NCI-H1092 treated with DMSO at 0.1 percent for 48 hours (cell line): ENCODE measurements around the gene FGD4.

Experiments used
- DNase-seq: peaks from one replicate; lab custom pipeline; 2025; lab: John Stamatoyannopoulos, UW

The FGD4 gene

DNA sequence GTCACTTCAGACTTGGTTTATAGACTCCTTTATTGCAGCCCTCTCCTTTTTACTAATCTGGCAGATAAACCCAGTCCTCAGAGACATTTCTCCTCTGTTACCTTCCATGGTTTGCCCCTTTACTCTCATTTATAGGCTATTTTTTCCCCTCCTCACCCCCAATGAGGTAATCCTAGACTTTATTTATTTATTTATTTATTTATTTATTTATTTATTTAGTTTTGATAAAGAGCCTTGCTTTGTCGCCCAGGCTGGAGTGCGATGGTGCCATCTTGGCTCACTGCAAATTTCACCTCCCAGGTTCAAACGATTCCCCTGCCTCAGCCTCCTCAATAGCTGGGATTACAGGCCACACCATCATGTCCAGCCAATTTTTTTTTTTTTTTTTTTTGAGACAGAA is 8.4 kb downstream of the FGD4 start:
- DNase-seq, result no peak

DNA sequence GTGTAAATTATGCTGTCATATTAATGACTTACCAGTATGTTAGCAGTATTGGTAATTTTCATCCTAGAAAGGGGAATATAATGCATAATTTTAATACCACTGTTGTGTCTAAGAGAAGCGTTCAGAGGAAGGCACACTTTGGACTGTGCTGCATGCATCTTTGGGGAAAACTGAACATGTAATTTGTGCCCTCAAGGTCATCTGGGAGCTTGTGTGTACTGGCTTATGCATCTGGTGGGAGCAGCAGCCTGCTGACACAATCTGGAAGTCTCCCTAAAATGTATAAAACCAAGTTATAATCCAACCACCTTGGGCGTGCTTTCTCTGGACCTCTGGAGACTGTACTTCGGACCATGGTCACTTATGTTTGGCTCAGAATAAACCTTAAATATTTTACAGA is 14.1 kb downstream of the FGD4 start:
- no peak for DNase-seq

DNA sequence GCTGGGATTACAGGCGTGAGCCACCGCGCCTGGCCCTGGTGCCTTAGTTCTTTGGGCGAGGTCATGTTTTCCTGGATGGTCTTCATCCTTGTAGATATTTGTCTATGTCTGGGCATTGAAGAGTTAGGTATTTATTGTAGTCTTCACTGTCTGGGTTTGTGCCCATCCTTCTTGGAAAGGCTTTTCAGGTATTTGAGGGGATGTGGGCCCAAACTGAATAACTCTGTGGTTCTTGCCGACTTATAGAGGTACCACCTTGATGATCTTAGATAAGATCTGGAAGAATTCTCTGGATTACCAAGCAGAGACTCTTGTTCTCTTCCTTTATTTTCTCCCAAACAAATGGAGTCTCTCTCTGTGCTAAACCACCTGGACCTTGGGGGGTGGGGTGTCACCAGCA is 18.9 kb downstream of the FGD4 start:
- DNase-seq, result no peak

DNA sequence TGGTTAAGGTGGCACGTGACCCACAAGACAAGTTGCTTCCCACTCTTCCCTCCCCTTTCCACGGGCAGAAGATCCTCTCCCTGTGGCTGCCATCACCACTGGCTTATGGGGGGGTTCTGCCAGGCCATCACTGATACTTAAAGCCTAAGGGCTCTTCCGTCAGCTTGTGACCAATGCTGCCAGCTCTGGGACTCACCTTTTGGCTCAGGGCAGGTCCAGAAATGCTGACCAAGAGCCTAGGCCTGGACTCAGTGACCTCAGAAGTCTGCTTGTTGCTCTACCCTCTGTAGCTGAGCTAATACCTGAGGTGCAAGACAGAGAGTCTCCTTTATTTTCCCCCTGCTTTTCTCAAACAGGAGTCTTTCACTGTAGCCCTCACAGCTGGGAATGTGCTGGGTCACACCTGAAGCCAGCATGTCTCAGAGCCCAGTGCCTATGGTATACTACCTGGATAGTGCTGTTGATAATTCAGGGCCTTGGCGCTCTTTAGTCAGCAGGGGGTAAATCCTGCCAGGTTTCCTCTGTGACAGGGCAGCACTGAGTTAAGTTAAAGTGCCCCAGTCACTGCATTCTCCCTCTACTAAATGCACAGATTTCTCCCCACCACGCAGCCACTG is 19.7 kb downstream of the FGD4 start:
- no peak for DNase-seq

DNA sequence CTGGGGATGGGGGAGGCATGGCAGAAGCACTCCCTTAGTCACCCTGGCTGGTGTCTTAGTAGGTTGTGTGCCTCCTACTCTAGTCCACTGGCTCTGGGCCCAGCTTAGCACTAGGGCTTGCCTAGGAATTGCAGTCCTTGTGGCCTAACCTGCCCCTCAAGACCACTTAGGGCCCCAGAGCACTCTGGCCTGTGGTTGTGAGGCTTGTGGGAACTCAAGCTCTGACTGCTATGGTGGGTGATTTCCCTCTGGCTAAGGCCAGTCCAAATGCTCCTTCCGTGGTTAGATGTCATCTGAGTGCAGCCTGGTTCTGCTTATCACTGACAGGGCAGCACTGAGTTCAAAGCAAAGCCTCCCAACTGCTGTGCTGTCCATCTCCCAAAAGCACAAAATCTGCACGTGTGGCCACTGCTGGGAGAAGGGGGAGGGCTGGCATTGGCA is 20.2 kb downstream of the FGD4 start:
- no peak for DNase-seq

DNA sequence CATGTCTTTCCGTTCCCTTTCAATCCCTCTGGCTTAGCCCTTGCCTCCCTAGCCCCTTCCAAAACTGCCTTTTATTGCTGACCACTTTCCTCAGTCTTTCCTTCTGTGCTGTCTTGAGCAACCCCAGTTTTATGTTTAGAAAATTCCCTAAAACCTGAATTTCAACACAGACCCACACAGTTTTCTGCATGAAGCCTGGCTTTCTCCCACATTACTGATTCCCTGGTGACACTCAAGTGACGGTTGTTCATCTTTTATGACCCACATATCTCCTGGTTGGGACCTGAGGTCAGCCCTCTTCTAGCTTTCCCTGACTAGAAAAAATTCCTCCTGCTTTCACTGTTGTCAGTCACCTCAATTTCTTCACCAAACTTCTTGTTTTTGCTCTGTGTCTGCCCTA is 21.0 kb downstream of the FGD4 start:
- no peak for DNase-seq

DNA sequence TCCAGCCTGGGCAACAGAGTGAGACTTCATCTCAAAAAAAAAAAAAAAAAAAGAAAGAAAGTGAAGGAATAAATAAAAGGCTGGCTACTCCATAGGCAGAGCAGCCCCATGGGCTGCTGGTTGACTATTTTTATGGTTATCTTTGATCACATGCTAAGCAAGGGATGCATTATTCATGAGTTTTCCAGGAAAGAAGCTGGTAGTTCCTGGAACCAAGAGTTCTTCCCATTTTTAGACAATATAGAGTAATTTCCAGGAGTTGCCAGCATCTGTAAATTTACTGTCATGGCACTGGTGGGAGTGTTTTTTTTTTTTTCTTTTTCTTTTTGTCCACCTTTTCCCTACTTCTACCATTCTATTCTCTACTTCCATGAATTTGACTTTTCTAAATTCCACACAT is 24.2 kb downstream of the FGD4 start:
- DNase-seq, result no peak

DNA sequence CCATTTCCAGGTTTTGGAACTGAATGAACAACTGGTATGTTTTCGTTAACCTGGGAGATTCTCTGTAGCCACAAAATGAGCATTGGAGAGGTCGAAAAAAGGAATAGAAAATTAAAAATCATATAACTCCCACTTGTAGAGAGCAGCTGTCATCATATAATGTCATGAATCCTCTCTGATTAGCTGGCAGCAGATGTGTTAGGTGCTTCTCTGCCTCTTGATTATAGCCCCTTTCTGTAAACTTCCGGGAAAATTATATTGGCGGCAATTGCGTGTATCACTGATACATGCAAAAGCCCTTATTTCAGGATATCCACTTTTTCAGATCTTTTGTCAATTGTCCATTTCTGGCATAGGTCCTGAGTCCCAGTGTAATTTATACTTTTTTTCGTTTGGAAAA is 31.7 kb downstream of the FGD4 start:
- DNase-seq, result no peak

DNA sequence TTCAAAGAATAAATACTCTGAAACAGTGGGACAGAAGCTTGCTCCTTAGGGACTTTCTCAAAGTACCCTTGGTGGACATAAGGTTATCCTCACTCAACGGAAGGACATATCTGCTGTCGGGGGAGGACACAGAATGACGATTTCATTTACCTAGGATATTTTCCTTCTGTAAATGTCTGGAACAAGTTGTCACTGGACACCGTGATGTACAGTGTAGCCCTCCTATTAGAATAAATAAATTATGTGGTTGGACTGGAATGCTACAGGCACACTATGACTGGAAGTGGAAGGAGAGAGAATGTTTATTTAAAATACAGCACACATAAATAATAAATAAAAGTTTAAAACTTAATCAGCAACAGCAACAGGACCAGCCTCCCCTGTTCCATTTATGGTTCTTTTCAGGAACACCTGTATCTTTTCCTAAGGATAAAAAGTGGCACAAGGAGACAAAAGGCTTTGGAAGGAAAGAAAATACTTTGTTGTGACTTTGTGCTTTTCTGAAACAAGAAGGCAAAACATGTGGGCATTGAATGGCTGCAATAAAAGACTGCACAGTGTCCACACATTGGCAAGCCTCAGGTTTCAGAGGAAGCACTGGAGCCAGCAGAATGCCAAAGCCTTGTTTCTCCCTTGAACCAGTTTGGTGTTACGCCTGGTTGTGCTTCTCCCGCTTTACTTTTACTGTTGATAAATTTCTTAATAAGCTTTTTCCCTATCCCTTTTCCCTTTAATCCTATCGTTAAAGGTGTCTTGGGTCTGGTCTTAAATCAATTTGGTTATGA is 36.8 kb downstream of the FGD4 start:
- no peak for DNase-seq

DNA sequence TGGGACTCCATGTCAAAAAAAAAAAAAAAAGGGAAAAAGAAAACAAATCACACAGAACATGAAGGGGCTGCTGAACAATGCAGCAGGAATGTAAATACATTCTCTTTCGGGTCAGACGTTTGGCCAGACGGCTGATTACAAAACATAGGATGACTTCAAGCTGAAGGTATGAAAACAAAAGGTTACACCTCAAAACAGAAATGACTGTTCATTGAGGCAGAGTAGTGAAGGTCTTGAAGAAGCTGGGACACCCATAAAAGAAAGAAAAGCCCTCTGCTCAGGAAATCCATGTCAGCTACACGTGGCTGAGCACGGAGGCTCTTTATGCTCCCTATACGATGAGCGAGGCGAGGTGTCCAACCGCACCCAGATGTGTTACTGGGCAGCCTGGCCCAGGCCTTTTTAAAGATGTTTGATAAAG is 37.7 kb downstream of the FGD4 start:
- no peak for DNase-seq

DNA sequence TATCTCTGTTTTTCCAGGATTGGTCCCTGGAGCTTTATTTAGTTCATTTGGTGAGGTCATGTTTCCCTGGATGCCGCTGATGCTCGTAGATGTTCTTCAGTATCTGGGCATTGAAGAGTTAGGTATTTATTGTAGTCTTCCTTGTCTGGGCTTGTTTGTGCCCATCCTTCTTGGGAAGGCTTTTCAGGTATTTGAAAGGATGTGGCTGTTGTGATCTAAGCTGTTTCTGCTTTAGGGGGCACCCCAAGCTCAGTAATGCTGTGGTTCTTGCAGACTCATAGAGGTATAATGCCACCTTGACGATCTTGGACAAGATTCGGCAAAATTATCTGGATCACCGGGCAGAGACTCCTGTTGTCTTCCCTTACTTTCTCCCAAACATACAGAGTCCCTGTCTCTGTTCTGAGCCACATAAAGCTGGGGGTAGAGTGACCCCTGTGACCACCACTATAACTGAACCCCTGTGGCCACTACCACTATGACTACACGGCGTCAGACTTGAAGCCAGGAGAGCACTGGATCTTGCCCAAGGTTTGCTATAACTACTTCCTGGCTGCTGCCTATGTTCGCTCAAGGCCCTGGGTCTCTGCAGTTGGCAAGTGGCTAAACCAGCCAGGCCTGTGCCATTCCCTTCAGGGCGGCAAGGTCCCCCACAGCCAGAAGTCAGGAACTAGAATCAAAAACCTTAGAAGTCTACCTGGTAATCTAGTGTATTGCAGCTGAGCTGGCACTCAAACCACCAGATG is 40.9 kb downstream of the FGD4 start:
- no peak for DNase-seq

DNA sequence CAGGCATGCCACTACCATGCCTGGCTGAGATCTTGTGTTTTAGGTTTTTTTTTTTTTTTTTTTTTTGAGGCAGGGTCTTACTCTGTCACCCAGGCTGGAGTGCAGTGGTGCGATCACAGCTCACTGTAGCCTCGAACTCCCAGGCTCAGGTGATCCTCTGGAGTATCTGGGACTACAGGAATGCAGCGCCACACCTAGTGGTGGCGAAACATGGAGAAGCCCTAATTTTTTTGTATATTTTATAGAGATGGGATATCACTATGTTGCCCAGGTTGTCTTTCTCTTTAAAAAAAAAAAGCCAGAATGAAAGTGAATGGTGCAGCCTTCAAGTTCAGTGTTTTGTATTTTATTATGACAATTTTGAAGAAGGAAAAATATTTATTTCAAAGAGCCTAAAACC is 44.1 kb downstream of the FGD4 start:
- no peak for DNase-seq

DNA sequence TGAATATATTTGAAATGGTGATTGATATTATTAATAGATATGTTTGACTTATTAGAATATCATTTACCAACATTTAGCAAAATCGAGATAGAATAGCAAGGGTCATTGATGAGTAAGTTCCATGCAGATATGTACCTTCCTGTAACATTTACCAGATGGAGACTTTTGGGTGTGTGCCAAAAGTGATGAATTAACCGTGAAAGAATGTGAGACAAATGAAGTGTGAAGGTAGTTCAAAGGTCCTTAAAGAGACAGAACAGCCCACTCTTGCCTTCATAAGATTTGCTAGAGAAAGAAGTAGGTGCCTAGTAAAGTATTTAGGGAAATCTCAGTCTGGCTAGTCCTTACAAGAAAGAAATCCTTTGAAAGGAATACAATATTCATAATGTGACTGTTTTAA is 45.5 kb downstream of the FGD4 start:
- no peak for DNase-seq

DNA sequence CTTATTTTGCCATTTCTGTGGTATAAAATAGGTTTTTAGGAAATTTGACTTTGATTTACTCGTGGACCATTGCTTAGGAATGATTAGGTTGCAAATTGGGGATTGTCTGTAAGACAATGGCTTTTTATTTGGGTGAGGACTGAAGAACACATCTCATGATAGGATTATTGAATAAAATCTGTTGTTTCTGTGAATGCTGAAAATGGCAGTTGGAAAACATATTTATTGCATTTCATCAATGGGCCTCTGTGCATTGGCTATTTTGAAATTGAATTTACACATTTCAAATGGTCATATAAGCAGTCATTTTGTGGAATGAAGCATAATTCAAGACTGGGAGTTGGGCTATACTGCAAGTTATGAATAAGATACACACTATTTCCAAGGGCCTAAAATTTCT is 46.0 kb downstream of the FGD4 start:
- DNase-seq, result no peak

DNA sequence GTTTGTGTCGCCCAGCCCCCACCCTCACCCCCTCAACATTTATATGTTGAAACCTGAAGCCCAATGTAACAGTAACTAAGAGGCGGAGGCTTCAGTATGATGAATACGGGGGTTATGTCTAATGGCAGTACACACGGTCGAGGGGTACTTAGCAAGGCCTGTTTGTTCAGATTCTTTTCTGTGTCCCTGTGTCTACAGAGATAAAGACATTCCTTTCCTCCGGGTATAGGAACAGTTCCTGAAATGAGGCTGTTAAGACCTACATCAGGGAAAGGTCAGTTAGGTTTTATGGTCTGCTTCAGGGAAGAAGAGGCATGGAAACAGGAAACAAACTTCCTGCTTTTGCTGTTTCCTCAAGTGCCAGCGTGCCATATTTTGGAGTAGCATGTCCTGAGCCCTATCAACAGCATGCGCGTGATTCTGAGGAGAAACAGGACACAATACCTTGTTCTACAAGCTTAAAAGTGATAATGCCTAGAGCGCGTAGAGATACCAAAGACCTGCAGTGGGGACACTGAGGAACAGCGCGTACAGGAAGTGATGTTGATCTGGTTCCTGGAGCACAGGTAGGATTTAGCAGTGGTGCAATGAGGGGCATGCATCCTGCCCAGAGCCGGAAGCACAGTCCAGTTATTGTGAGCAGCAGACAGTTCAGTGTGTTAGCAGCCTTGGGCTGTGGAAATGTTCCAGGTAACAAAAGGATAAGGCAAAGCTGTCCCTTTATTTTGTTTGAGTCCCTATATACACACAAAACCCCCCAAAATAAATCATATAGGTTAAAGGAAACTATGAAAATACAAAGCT is 47.2 kb downstream of the FGD4 start:
- no peak for DNase-seq

DNA sequence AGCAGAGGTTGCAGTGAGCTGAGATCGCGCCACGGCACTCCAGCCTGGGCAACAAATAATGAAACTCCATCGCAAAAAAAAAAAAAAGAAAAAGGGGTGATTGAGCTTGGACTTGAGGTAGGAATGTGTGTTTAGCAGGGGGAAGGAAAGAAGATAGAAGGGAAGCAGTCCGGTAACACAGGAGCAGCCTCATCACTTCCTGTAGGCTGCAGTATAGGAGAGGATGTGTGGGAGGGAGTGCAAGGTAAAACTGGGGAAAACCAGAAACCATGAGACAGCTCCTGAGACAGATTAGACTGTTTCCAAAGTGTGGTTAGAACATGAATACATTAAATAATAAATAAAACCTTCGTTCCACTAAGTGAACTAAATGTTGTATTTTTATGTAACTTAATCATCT is 49.2 kb downstream of the FGD4 start:
- DNase-seq, result no peak

DNA sequence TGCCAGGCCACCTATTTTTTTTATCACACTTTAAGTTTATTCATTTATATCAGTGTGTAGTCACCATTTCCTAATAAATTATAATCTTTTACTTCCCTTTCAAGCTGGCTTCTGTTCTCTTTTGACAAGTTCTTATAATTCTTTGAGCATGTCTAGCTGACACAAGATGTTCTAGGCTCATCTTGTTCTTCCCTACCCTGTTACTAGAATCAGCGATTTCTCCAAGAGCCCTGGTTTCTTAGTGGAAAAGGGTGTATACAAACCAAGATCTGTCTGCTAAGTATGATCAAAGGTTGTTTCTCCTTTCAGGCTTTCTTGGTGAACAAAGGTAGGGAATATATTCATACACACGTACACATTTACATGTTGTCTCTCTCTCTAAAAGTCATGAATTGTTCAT is 51.0 kb downstream of the FGD4 start:
- no peak for DNase-seq

DNA sequence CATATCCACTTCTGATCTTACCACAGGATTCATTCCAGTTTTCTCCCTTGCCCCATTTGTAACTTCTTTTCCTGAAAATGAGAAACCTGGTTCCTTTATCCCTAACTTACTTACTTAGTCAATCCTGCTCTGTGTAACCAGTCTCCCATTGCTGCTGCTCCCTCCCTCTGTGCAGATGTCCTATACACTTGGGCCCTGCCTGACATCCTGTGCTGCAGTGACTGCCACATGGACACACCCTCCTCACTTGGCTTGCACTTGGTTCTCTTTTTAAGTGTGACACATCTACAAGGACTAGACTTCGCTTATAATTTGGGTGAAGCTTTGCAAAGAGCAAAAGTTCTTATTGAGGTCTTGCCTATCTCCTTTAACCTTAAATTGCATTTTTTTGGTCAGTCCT is 51.4 kb downstream of the FGD4 start:
- no peak for DNase-seq

DNA sequence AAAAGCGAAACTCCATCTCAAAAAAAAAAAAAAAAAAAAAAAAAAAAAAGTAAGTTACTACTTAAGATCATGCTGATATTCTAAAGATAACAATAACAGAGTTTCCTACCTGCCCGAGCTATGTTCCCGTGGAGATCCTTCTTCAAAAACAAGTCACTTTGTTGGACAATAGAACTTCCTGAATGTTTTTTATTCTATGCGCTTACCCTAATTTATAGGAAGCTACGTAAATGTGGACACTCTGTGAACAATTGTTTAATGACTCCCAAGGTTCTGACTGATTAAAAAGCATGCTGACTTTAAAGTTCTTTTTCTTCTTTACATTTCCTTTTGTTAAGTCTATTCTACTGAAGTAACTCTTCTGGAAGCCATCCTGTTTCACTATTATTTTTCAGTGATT is 52.5 kb downstream of the FGD4 start:
- no peak for DNase-seq

DNA sequence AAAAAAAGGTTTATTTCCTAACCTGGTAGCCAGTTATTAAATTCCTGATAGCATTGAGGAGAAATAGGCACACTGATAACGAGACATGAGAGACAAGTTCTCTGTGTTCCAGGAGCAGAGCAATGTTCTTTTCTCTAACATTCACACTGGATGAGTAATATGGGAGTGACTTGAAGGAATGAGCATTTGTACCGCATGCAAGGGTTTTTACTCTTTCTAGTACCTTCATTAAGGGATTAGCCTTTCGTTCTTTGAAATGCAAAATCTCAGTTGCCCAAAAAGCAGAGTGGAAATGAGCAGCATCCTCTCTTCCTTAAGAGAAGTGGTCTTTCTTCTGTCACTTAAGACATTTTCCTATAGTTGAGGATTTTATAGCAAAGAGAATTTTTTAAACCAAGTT is 54.7 kb downstream of the FGD4 start:
- no peak for DNase-seq

DNA sequence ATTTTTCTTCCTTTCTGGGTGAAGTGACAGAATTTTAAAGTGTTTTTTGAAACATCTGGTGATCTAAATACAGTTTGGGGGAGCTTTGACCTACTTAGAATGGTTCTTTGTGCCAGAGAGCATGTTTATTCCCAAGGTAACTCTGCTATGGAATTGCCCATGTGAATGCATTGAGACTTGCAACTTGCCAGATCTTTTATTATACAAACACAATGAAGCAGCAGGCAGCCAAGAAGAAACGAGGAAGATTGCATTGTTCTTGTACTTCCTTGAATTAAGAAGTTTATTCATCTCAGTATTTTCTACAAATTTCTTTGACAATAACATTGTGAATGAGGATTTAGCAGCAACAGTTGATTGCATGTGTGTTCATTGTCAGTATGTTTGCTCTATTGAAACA is 55.5 kb downstream of the FGD4 start:
- no peak for DNase-seq

DNA sequence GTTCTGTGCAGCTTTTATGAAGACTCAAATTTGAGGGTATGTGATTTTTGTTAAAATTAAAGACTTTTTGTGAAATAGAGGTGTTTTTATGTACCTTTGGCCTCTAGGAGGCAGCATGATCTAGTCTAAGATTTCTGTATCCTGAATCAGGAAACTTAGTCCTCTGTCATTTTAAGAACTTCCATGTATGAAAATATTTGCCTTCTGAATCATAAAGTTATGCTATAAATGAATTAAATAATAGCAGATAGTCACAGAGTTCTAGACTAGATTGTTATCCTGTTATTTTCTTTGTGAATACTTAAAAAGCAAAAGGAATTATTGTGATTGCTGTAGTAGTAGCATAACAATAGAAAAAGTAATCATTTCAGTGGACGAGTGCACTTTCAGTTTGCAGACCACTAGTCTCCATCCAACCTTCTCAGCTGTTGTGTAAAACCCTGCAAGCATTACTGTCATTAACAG is 56.3 kb downstream of the FGD4 start:
- peak; percentile 57 for DNase-seq
